Measurements from ENCODE around the gene THEM5. TPM values are rescaled to one million over a fixed set of nuclear protein-coding genes. Genes with fewer than 3 reads are reported as not detected.

THEM5 gene
- polyA plus RNA-seq, 1 donor (not counting 4 experiments of a cell fraction or from before 2014, with no cell fraction given) = 0.18 TPM

- Histone ChIP-seq H3K4me2 (ENCODE audit: control insufficient read depth, extremely low read depth, insufficient read depth, low read depth, low read length) (no peak overlapping the region), H3K4me1 (ENCODE audit: control insufficient read depth, extremely low read depth, insufficient read depth, low read length) (no peaks in the 10 kb centered on the region), H3K79me2 (ENCODE audit: control insufficient read depth, insufficient read depth, low read length) (no peaks in the 10 kb centered on the region), H3K9ac (ENCODE audit: control insufficient read depth, extremely low read depth, insufficient read depth, low read length) (no peak overlapping the region), H3K4me3 (ENCODE audit: control insufficient read depth in 2 of 3, extremely low read depth in 1 of 3, insufficient read depth in 2 of 3, low read depth in 1 of 3, low read length in 3 of 3) (no peak overlapping the region), H4K20me1 (ENCODE audit: control insufficient read depth, extremely low read depth, insufficient read depth, low read length) (no peaks in the 10 kb centered on the region), H3K27me3 (ENCODE audit: control insufficient read depth, extremely low read depth, insufficient read depth, low read length) (peaks cover 42% of the 10 kb centered on the region), H3K36me3 (ENCODE audit: control insufficient read depth in 2 of 2, extremely low read depth in 1 of 2, insufficient read depth in 2 of 2, low read length in 2 of 2) (no peaks in the 10 kb centered on the region), H3K9me1 (ENCODE audit: control insufficient read depth, extremely low read depth, insufficient read depth, low read length) (no peaks in the 10 kb centered on the region), H2AFZ (ENCODE audit: control insufficient read depth, low read length) (no peak overlapping the region), H3K27ac (ENCODE audit: control insufficient read depth, insufficient read depth, low read length) (no peak overlapping the region), H3K9me3 (ENCODE audit: control insufficient read depth, low read depth, low read length) (no peaks in the 10 kb centered on the region)
- DNase-seq (ENCODE audit: low read depth, low spot score) (no peak), FAIRE-seq (no peak)
- TF ChIP-seq EZH2 (IDR thresholded peaks at IDR 0.05; ENCODE audit: low read length) = no peak
- TF ChIP-seq, protein P1, sequence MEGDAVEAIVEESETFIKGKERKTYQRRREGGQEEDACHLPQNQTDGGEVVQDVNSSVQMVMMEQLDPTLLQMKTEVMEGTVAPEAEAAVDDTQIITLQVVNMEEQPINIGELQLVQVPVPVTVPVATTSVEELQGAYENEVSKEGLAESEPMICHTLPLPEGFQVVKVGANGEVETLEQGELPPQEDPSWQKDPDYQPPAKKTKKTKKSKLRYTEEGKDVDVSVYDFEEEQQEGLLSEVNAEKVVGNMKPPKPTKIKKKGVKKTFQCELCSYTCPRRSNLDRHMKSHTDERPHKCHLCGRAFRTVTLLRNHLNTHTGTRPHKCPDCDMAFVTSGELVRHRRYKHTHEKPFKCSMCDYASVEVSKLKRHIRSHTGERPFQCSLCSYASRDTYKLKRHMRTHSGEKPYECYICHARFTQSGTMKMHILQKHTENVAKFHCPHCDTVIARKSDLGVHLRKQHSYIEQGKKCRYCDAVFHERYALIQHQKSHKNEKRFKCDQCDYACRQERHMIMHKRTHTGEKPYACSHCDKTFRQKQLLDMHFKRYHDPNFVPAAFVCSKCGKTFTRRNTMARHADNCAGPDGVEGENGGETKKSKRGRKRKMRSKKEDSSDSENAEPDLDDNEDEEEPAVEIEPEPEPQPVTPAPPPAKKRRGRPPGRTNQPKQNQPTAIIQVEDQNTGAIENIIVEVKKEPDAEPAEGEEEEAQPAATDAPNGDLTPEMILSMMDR (optimal IDR thresholded peaks at IDR 0.05 in 1 of 3, IDR thresholded peaks at IDR 0.05 in 1 of 3, conservative IDR thresholded peaks at IDR 0.05 in 1 of 3; ENCODE audit: extremely low read depth in 1 of 3, insufficient read depth in 2 of 3, low read length in 3 of 3) = no peak
- dilution Hi-C loops (cut with MboI; ENCODE audit: extremely low pct_ligation_motif_present, low sequenced_read_pairs) = no loop called here
These were observed 45.7 kb downstream of the THEM5 start for GRCh38 chr1:151807766-151808165.

DNA sequence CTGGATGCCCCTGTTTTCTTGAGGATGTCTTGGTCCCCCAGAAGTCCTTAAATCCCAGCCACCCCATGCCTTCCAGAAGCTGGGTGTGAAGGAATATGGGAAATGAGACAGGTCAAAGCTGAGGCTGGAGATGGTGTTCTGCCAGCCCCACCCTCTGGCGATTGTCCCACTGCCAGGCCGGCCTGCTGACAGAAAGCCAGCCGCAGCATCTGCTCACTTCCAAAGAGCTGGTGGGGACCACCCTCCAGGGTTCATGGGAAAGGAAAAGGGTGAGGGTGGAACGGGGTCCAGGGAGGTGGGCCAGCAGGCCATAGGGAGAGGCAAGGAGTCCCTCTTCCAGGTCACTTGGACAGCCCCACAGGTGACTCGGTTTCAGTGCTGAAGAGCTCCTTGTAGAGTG, 46.4 kb downstream of the THEM5 start:
- Histone ChIP-seq H3K4me1 (ENCODE audit: control insufficient read depth, extremely low read depth, insufficient read depth, low read length) (no peaks in the 10 kb centered on the region), H2AFZ (ENCODE audit: control insufficient read depth, low read length) (no peak overlapping the region), H3K9me3 (ENCODE audit: control insufficient read depth, low read depth, low read length) (no peaks in the 10 kb centered on the region), H3K9ac (ENCODE audit: control insufficient read depth, extremely low read depth, insufficient read depth, low read length) (no peak overlapping the region), H3K27ac (ENCODE audit: control insufficient read depth, insufficient read depth, low read length) (no peak overlapping the region), H4K20me1 (ENCODE audit: control insufficient read depth, extremely low read depth, insufficient read depth, low read length) (no peaks in the 10 kb centered on the region), H3K4me2 (ENCODE audit: control insufficient read depth, extremely low read depth, insufficient read depth, low read depth, low read length) (no peak overlapping the region), H3K9me1 (ENCODE audit: control insufficient read depth, extremely low read depth, insufficient read depth, low read length) (no peaks in the 10 kb centered on the region), H3K27me3 (ENCODE audit: control insufficient read depth, extremely low read depth, insufficient read depth, low read length) (peaks cover 48% of the 10 kb centered on the region), H3K4me3 (ENCODE audit: control insufficient read depth in 2 of 3, extremely low read depth in 1 of 3, insufficient read depth in 2 of 3, low read depth in 1 of 3, low read length in 3 of 3) (no peak overlapping the region), H3K36me3 (ENCODE audit: control insufficient read depth in 2 of 2, extremely low read depth in 1 of 2, insufficient read depth in 2 of 2, low read length in 2 of 2) (no peaks in the 10 kb centered on the region), H3K79me2 (ENCODE audit: control insufficient read depth, insufficient read depth, low read length) (no peaks in the 10 kb centered on the region)
- dilution Hi-C loops (cut with MboI; ENCODE audit: extremely low pct_ligation_motif_present, low sequenced_read_pairs) = no loop called here
- no peak for FAIRE-seq
- no peak for DNase-seq (ENCODE audit: low read depth, low spot score)
- TF ChIP-seq, protein P1 (optimal IDR thresholded peaks at IDR 0.05 in 1 of 3, IDR thresholded peaks at IDR 0.05 in 1 of 3, conservative IDR thresholded peaks at IDR 0.05 in 1 of 3; ENCODE audit: extremely low read depth in 1 of 3, insufficient read depth in 2 of 3, low read length in 3 of 3) = no peak
- TF ChIP-seq EZH2 (IDR thresholded peaks at IDR 0.05; ENCODE audit: low read length) = no peak
